Measurements from ENCODE around the gene C1orf167. TPM values are rescaled to one million over a fixed set of nuclear protein-coding genes. Genes with fewer than 3 reads are reported as not detected.

The C1orf167 gene
- total and polyA plus RNA-seq, 4 donors, result 0.37 TPM; not detected in 3

DNA sequence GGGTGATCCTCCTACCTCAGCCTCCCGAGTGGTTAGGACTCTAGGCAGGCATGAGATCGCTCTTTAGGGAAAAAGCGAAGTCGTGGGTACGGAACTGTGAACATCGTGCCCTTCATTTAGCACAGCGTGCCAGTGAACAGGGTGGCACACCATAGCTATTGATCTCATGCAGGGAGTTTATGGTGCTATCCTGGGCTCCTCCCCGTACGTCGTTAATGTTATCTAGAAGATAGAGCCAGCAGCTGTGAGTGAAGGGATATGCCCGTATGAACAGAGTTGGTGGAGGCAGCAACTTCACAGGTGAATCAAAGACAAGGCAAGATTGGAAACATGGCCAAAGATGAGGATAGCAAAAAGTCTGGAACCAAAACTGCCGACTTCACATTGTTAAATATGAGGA lies 55.2 kb downstream of the C1orf167 start:
- 91% methylated on average over 12 of the region's 12 CpGs for WGBS
- TF ChIP-seq GABPA (IDR thresholded peaks at IDR 0.05 in 1 of 2, conservative IDR thresholded peaks at IDR 0.05 in 1 of 2) (no peak), RAD21 (IDR thresholded peaks at IDR 0.05) (no peak), EGR1 (IDR thresholded peaks at IDR 0.05; ENCODE audit: low read depth in 2 of 2) (no peak), JUND (IDR thresholded peaks at IDR 0.05) (no peak), SP1 (IDR thresholded peaks at IDR 0.05) (no peak), HNF4G (IDR thresholded peaks at IDR 0.05) (no peak)
- TF ChIP-seq, protein P1, sequence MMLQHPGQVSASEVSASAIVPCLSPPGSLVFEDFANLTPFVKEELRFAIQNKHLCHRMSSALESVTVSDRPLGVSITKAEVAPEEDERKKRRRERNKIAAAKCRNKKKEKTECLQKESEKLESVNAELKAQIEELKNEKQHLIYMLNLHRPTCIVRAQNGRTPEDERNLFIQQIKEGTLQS (IDR thresholded peaks at IDR 0.05), result no peak
- TF ChIP-seq, protein P2, sequence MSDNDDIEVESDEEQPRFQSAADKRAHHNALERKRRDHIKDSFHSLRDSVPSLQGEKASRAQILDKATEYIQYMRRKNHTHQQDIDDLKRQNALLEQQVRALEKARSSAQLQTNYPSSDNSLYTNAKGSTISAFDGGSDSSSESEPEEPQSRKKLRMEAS (IDR thresholded peaks at IDR 0.05), result no peak
- TF ChIP-seq, protein P3, sequence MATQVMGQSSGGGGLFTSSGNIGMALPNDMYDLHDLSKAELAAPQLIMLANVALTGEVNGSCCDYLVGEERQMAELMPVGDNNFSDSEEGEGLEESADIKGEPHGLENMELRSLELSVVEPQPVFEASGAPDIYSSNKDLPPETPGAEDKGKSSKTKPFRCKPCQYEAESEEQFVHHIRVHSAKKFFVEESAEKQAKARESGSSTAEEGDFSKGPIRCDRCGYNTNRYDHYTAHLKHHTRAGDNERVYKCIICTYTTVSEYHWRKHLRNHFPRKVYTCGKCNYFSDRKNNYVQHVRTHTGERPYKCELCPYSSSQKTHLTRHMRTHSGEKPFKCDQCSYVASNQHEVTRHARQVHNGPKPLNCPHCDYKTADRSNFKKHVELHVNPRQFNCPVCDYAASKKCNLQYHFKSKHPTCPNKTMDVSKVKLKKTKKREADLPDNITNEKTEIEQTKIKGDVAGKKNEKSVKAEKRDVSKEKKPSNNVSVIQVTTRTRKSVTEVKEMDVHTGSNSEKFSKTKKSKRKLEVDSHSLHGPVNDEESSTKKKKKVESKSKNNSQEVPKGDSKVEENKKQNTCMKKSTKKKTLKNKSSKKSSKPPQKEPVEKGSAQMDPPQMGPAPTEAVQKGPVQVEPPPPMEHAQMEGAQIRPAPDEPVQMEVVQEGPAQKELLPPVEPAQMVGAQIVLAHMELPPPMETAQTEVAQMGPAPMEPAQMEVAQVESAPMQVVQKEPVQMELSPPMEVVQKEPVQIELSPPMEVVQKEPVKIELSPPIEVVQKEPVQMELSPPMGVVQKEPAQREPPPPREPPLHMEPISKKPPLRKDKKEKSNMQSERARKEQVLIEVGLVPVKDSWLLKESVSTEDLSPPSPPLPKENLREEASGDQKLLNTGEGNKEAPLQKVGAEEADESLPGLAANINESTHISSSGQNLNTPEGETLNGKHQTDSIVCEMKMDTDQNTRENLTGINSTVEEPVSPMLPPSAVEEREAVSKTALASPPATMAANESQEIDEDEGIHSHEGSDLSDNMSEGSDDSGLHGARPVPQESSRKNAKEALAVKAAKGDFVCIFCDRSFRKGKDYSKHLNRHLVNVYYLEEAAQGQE (IDR thresholded peaks at IDR 0.05), result no peak
- Histone ChIP-seq H3K9ac (ENCODE audit: low read depth in 1 of 2, low read length in 2 of 2) (no peak overlapping the region), H3K4me3 (ENCODE audit: low read depth in 1 of 3, low read length in 3 of 3) (no peak overlapping the region), H3K9me3 (ENCODE audit: control insufficient read depth in 4 of 4, low read length in 3 of 4) (no peaks in the 10 kb centered on the region), H3K4me1 (ENCODE audit: control insufficient read depth in 4 of 4, insufficient read depth in 4 of 4, low read length in 3 of 4) (no peaks in the 10 kb centered on the region), H3K27me3 (ENCODE audit: control insufficient read depth in 4 of 4, insufficient read depth in 4 of 4, low read length in 3 of 4) (no peaks in the 10 kb centered on the region), H3K36me3 (ENCODE audit: control insufficient read depth in 4 of 4, insufficient read depth in 3 of 4, low read depth in 1 of 4, low read length in 3 of 4) (peaks cover 3 to 42% (median 37%) of the 10 kb centered on the region in 4 donors), H3K27ac (ENCODE audit: low read depth in 1 of 2, low read length in 2 of 2) (no peak overlapping the region)
- no peak for DNase-seq (ENCODE audit: low spot score)

DNA sequence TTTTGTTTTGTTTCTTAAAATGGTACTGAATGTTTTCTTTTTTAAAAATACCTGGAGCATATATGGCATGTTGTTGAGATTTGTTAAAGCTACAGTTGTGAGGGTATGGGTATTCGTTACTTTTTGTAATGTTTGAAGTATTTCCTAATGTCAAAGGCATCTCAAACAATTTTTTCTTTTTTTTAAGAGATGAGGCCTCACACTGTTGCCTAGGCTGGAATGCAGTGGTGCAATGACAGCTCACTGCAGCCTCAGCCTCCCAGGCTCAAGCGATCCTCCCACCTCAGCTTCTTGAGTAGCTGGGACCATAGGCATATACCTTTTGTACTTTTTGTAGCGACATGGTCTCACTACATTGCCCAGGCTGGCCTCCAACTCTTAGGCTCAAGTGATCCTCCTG lies 60.1 kb downstream of the C1orf167 start:
- WGBS, result 64% methylated on average over 3 of the region's 3 CpGs
- H3K27ac ChIP-seq (ENCODE audit: low read depth in 1 of 2, low read length in 2 of 2), result no peak overlapping the region
- no peaks in the 10 kb centered on the region for H3K27me3 ChIP-seq (ENCODE audit: control insufficient read depth in 4 of 4, insufficient read depth in 4 of 4, low read length in 3 of 4)
- H3K9ac ChIP-seq (ENCODE audit: low read depth in 1 of 2, low read length in 2 of 2), result no peak overlapping the region
- H3K4me3 ChIP-seq (ENCODE audit: low read depth in 1 of 3, low read length in 3 of 3), result no peak overlapping the region
- H3K9me3 ChIP-seq (ENCODE audit: control insufficient read depth in 4 of 4, low read length in 3 of 4), result no peaks in the 10 kb centered on the region
- H3K36me3 ChIP-seq (ENCODE audit: control insufficient read depth in 4 of 4, insufficient read depth in 3 of 4, low read depth in 1 of 4, low read length in 3 of 4), result peaks cover 17 to 61% (median 39%) of the 10 kb centered on the region in 4 donors
- no peak for TF ChIP-seq RXRA (IDR thresholded peaks at IDR 0.05)
- TF ChIP-seq, protein P4, sequence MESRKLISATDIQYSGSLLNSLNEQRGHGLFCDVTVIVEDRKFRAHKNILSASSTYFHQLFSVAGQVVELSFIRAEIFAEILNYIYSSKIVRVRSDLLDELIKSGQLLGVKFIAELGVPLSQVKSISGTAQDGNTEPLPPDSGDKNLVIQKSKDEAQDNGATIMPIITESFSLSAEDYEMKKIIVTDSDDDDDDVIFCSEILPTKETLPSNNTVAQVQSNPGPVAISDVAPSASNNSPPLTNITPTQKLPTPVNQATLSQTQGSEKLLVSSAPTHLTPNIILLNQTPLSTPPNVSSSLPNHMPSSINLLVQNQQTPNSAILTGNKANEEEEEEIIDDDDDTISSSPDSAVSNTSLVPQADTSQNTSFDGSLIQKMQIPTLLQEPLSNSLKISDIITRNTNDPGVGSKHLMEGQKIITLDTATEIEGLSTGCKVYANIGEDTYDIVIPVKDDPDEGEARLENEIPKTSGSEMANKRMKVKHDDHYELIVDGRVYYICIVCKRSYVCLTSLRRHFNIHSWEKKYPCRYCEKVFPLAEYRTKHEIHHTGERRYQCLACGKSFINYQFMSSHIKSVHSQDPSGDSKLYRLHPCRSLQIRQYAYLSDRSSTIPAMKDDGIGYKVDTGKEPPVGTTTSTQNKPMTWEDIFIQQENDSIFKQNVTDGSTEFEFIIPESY (IDR thresholded peaks at IDR 0.05), result no peak
- TF ChIP-seq, protein P3 (IDR thresholded peaks at IDR 0.05), result no peak
- no peak for TF ChIP-seq FOXA1 (IDR thresholded peaks at IDR 0.05)
- no peak for TF ChIP-seq RAD21 (IDR thresholded peaks at IDR 0.05)
- TF ChIP-seq EGR1 (IDR thresholded peaks at IDR 0.05; ENCODE audit: low read depth in 2 of 2), result no peak
- no peak for TF ChIP-seq TAF1 (conservative IDR thresholded peaks at IDR 0.05)
- no peak for DNase-seq (ENCODE audit: low spot score)
- H3K4me1 ChIP-seq (ENCODE audit: control insufficient read depth in 4 of 4, insufficient read depth in 4 of 4, low read length in 3 of 4), result no peaks in the 10 kb centered on the region
